GM12872 (cell line): ENCODE data around the gene ZNF483.
A peak's percentile ranks its signal among the peaks of the same experiment; 100 is the strongest.

Experiments used
- TF ChIP-seq, protein P1 (sequence below): IDR thresholded peaks from 3 replicates; pipeline ENCODE4 v1.5.1; 2011; ENCODE audit warnings: low read depth, mild to moderate bottlenecking, low read length, moderate library complexity; ENCODE audit not compliant: insufficient read depth

ZNF483 gene

DNA sequence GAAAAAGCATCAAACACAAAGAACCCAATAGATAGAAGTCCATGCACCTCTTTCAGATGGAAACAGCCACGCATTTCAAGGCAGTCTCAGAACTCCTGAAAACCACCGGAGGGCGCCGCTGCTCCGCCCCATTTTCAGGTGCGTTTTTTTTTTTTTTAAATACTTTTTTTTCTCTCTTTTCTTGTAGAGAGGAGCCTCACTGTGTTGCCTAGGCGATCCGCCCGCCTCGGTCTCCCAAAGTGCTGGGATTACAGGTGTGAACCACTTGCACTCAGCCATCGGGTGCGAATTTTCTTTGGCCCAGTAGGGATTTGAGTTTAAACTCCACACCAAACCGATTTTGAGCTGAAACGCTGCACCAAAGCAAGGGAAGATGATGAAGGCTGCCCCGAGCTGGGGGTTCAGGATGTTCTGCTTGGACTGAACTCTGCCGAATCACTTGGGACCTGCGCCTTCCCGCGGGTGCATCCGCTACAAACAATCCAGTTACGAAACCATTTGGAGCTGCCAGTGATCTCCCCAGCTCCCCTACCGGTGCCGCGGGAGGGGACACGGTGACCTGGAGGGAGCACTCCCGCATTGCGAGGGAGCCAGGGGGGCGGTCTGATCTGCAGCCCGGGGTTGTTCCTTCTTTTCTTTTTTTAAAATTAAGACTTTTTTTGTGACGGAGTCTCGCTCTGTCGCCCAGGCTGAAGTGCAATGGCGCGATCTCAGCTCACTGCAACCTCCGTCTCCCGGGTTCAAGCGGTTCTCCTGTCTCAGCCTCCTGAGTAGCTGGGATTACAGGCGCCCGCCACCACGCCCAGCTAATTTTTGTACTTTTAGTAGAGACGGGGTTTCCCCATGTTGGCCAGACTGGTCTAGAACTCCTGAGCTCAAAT, 73.1 kb downstream of the ZNF483 start:
- TF ChIP-seq, protein P1, sequence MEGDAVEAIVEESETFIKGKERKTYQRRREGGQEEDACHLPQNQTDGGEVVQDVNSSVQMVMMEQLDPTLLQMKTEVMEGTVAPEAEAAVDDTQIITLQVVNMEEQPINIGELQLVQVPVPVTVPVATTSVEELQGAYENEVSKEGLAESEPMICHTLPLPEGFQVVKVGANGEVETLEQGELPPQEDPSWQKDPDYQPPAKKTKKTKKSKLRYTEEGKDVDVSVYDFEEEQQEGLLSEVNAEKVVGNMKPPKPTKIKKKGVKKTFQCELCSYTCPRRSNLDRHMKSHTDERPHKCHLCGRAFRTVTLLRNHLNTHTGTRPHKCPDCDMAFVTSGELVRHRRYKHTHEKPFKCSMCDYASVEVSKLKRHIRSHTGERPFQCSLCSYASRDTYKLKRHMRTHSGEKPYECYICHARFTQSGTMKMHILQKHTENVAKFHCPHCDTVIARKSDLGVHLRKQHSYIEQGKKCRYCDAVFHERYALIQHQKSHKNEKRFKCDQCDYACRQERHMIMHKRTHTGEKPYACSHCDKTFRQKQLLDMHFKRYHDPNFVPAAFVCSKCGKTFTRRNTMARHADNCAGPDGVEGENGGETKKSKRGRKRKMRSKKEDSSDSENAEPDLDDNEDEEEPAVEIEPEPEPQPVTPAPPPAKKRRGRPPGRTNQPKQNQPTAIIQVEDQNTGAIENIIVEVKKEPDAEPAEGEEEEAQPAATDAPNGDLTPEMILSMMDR, result peak; percentile 71

DNA sequence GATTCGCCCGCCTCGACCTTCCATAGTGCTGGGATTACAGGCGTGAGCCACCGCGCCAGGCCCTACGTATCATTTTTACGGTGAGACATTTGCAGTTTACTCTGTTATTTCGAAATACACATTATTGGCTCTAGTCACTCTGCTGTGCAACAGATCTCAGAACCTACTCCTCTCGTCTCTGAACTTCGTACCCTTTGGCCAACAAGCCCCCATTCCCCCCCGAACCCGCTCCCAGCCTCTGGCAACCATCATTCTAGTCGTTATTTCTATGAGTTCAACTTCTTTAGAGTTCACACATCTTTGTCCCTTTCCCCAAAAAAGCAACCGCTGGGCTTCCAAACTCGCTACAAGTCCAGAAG, 73.7 kb downstream of the ZNF483 start:
- TF ChIP-seq, protein P1, result no peak

DNA sequence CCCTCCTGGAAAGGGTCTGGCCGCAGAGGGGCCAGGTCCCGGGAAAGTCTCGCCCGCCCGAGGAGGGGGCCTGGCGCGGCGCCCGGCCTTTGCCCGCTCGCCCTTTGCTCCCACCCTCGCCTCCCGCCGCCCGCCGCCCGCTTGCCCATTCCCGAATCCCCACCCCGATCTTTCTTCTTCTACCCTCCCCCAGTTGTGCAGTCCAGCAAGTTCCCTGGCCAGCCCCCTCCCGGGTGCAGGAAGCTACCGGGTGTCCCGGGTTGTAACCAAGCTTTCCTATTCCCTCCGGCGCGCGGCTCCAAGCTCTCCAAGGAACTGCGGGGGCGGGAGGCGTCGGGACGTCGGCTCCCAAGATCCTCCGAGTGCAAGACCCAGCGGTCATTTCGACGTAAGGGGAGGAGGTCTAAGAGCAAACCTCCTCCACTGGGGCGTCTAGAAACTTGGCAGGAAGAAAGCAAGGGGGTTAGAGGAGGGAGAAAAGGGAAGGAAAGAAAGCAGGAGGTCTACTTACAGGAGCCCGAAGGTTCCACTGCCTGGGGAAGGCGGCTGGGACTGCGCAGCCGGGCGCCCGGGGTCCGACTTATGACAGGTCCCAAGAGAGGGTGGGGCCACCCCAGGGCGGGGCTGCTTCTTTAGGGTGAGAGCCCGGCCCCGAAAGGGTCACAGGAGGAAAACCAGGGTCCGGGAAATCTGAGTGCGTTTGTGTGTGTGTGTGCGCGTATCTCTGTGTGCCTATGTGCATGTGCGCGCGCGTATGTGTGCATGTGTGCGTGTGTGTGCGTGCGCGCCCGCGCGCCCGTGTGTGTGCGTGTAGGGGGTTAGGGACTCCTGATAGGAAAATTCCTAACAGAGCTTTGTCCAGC, 74.3 kb downstream of the ZNF483 start, which contains the start of gene PTGR1:
TSS of gene PTGR1 (minus strand) at position 556 of the 863 bp plus-strand sequence. CDS start 2,225 bp downstream, outside the sequence.
- TF ChIP-seq, protein P1, result no peak

DNA sequence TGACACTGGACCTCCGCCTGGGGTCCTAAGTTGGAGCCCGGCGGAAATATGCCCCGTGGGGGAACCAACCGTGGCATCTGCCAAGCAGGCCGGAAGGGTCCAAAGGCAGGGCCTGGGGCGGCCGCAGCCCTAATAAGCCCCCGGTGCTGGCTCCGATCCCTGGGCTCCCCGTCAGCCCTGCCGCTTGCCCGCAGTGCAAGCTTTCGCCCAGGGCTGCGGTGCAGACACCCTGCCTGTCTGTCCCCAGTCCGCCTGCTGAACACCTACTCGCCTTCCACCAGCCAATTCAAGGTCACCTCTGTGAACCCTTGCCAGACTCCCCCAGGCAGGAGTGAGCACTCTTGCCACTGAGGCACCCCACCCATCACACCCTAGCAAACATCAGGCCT, 75.0 kb downstream of the ZNF483 start:
- TF ChIP-seq, protein P1, result no peak

DNA sequence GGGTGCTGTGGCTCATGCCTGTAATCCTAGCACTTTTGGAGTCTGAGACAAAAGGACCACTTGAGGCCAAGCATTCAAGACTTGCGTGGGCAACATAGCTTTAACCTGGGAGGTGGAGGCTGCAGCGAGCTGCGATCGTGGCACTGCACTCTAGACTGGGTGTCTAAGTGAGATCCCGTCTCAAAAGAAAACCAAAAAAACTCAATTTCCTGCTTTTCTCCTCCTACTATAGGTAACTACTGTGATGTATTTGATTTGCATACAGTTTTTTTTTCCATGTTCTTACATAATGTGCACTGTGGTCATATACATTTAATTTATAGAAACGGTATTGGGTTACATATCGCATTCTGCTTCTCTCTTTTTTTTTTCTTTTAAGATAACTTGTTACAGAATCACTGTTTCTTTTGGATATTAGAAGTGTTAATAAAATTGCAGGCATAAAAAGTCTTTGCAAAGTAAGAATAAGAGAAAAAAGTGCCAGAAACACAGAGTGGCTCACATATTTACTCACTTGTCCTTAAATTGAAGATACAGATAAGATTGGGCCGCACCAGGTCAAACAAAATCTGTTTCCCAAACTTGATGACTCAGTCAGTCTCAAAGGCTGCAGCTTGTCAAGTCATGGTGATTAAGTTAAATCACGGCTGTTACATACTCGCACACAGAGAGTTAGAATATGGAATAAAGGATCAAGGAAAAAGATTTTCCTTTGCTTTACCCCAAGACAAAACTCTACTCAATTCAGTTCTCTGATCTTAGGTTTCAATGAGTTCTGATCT, 76.4 kb downstream of the ZNF483 start:
- TF ChIP-seq, protein P1, result no peak

DNA sequence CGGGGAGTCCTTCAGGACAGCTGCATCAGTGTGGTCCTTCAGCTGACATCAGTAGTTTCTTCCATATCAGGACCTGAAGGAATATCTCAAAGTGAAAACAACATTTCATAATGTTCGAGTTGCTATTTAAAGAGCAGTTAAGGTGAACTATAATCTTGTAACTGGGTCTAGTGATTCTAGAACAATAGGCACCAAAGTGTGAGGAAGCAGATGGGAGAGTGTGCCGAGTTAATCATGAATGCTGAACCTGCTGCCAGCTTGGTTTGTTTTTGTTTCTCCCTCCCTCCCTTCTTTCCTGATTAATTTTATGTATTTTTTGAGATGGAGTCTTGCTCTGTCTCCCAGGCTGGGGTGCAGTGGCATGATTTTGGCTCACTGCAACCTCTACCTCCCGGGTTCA, 78.1 kb downstream of the ZNF483 start:
- TF ChIP-seq, protein P1, result no peak
